ENCODE results near the gene KCNJ13. TPM values are rescaled to one million over a fixed set of nuclear protein-coding genes. Genes with fewer than 3 reads are reported as not detected.

Gene KCNJ13
- total RNA-seq (not detected), polyA plus RNA-seq (under 1 TPM in 2 of 3 donors, not detected in 1; 0.08 to 0.33 TPM), total RNA-seq (0 reads per million in 6 experiments)

DNA sequence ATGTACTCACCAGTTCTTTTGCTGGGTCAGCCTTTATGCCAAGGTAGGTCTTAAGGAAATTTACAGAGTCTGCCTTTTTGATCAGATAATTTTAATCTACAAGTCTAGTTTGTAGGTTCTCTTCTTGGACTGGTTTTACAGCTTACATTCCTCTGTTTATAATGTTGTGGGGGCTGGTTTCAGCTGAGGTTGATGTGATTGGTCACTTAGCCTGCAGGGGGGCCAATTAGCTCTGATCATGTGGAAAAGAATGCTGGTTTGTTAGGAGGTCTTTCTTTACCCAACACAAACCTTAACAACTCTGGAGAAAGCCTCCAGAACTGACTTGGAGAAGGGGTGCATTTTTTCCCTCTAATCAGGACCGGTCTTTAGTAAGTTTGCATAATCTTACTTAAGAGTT is at the start of gene KCNJ13:
TSS of gene KCNJ13 (minus strand) at position 131 of the 400 bp plus-strand sequence. CDS start 5,203 bp downstream, outside the sequence.
- Mint-ChIP-seq H3K27ac (peak within 1 kb of the TSS in 2 of 10 donors; percentile 33 to 70), H3K36me3 (peaks cover 0 to 51% (median 3%) of the 10 kb centered on the region in 3 donors), H3K9me3 (no peaks in the 10 kb centered on the region), H3K27me3 (no peaks in the 10 kb centered on the region), H3K4me3 (no peak within 1 kb of the TSS), H3K4me1 (peaks cover 3 to 16% (median 14%) of the 10 kb centered on the region in 4 donors)
- POLR2A ChIA-PET, result interaction anchor here (0.6 kb wide), 1 partner anchor 17 kb away, joined by 3 read pairs; no protein-coding TSS in a partner anchor
- ATAC-seq (no peak), DNase-seq (no peak)

- ATAC-seq (no peak), DNase-seq (no peak)
- no peaks in the 10 kb centered on the region for H3K9me3 Mint-ChIP-seq
- peaks cover 0 to 2% (median 0%) of the 10 kb centered on the region in 4 donors for H3K4me1 Mint-ChIP-seq
- peak overlapping the region in 1 of 10 donors; percentile 5 for H3K27ac Mint-ChIP-seq
- H3K4me3 Mint-ChIP-seq, result no peak overlapping the region
- peaks cover 9 to 97% (median 25%) of the 10 kb centered on the region in 3 donors for H3K36me3 Mint-ChIP-seq
- H3K27me3 Mint-ChIP-seq, result no peaks in the 10 kb centered on the region
- POLR2A ChIA-PET, result interaction anchor here (0.6 kb wide), 1 partner anchor 1383 kb away, joined by 6 read pairs; no protein-coding TSS in a partner anchor
Measured at GRCh38 chr2:232817756-232818155, 41.4 kb upstream of the KCNJ13 start.

DNA sequence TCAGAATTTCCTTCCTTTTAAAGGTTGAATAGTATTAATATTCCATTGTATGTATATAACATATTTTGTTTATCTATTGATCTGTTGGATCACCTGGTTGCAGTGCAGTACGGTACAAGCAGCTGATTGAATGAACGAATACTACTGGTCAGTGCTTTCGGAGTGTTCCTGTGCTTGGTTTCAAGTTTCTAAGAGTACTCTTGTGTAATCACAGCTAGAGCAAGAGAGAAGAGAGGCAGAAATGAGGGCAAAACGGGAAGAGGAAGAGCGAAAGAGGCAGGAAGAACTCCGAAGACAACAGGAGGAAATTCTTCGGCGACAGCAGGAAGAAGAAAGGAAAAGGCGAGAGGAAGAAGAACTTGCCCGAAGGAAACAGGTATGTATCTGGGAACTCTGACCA is 40.3 kb upstream of the KCNJ13 start:
- POLR2A ChIA-PET, result no interaction called here
- H3K27me3 Mint-ChIP-seq, result no peaks in the 10 kb centered on the region
- peaks cover 9 to 97% (median 25%) of the 10 kb centered on the region in 3 donors for H3K36me3 Mint-ChIP-seq
- ATAC-seq (no peak), DNase-seq (no peak)
- peak overlapping the region in 3 of 10 donors; percentile 15 to 55 (median 45) for H3K27ac Mint-ChIP-seq
- peaks cover 0 to 2% (median 0%) of the 10 kb centered on the region in 4 donors for H3K4me1 Mint-ChIP-seq
- H3K4me3 Mint-ChIP-seq, result no peak overlapping the region
- H3K9me3 Mint-ChIP-seq, result no peaks in the 10 kb centered on the region

- no peak for ATAC-seq
- H3K4me1 Mint-ChIP-seq, result peaks cover 0 to 2% (median 0%) of the 10 kb centered on the region in 4 donors
- H3K36me3 Mint-ChIP-seq, result peaks cover 9 to 97% (median 25%) of the 10 kb centered on the region in 3 donors
- peak overlapping the region in 3 of 10 donors; percentile 40 to 52 (median 50) for H3K27ac Mint-ChIP-seq
- DNase-seq, result no peak
- no peak overlapping the region for H3K4me3 Mint-ChIP-seq
- no peaks in the 10 kb centered on the region for H3K9me3 Mint-ChIP-seq
- POLR2A ChIA-PET, result no interaction called here
- H3K27me3 Mint-ChIP-seq, result no peaks in the 10 kb centered on the region
Measured at GRCh38 chr2:232815569-232815968, 39.2 kb upstream of the KCNJ13 start.

- peaks cover 0 to 2% (median 0%) of the 10 kb centered on the region in 4 donors for H3K4me1 Mint-ChIP-seq
- H3K4me3 Mint-ChIP-seq, result no peak overlapping the region
- DNase-seq (no peak), ATAC-seq (no peak)
- H3K9me3 Mint-ChIP-seq, result no peaks in the 10 kb centered on the region
- no peaks in the 10 kb centered on the region for H3K27me3 Mint-ChIP-seq
- H3K27ac Mint-ChIP-seq, result no peak overlapping the region
- POLR2A ChIA-PET, result interaction anchor here (0.6 kb wide), 1 partner anchor 32 kb away, joined by 3 read pairs; no protein-coding TSS in a partner anchor
- peaks cover under 1 to 93% (median 14%) of the 10 kb centered on the region in 3 donors for H3K36me3 Mint-ChIP-seq
Measured at GRCh38 chr2:232810444-232810843, 34.1 kb upstream of the KCNJ13 start.

GRCh38 chr2:232809349-232810124 is 33.2 kb upstream of the KCNJ13 start:
- POLR2A ChIA-PET, result interaction anchor here (0.6 kb wide), 1 partner anchor 12 kb away, joined by 3 read pairs; no protein-coding TSS in a partner anchor
- peak overlapping the region in 2 of 10 donors; percentile 26 to 53 for H3K27ac Mint-ChIP-seq
- H3K36me3 Mint-ChIP-seq, result peaks cover 5 to 92% (median 18%) of the 10 kb centered on the region in 3 donors
- no peaks in the 10 kb centered on the region for H3K27me3 Mint-ChIP-seq
- H3K4me3 Mint-ChIP-seq, result no peak overlapping the region
- H3K4me1 Mint-ChIP-seq, result peaks cover 0 to 4% (median 1%) of the 10 kb centered on the region in 4 donors
- H3K9me3 Mint-ChIP-seq, result no peaks in the 10 kb centered on the region
- ATAC-seq (no peak), DNase-seq (peak in 2 of 10 donors; percentile 2)

DNA sequence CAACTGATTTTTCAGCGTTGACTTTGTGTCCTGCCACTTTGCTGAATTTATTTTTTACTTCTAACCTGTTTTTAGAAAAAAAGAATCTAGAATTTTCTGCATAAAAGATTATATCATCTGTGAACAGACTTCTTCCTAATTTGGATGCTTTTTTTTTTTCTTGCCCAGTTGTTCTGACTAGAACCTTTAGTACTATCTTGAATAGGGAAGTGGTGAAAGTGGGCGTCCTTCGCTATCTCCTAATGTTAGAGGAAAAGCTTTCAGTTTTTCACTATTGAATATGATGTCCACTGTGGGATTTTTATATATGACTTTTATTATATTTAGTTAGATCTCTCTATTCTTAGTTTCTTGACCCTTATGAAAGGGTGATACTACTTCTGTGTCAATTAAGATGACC is 25.7 kb upstream of the KCNJ13 start:
- H3K27ac Mint-ChIP-seq, result peak overlapping the region in 1 of 10 donors; percentile 25
- H3K4me1 Mint-ChIP-seq, result peaks cover 0 to 9% (median 2%) of the 10 kb centered on the region in 4 donors
- H3K36me3 Mint-ChIP-seq, result peaks cover 27 to 85% (median 59%) of the 10 kb centered on the region in 3 donors
- H3K9me3 Mint-ChIP-seq, result peaks cover 0 to 22% (median 9%) of the 10 kb centered on the region in 9 donors
- POLR2A ChIA-PET, result no interaction called here
- H3K27me3 Mint-ChIP-seq, result no peaks in the 10 kb centered on the region
- H3K4me3 Mint-ChIP-seq, result no peak overlapping the region
- no peak for ATAC-seq
- DNase-seq, result no peak

DNA sequence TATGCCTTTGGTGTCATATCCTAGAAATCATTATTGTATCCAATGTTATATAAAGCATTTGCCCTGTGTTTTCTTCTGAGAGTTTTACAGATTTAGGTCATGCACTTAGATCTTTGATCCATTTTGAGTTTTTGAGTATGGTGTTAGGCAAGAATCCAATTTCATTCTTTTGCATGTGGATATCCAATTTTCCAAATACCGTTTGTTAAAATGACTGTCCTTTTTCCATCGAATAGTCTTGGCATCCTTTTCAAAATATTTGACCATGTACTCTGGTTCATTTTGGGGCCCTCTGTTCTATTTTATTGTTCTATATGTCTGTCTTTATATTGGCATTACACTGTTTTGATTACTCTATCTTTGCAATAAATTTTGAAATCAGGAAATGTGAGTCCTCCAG is 23.8 kb upstream of the KCNJ13 start:
- POLR2A ChIA-PET, result no interaction called here
- peak overlapping the region in 1 of 10 donors; percentile 52 for H3K27ac Mint-ChIP-seq
- no peak for ATAC-seq
- H3K4me1 Mint-ChIP-seq, result peaks cover 0 to 8% (median 2%) of the 10 kb centered on the region in 4 donors
- no peaks in the 10 kb centered on the region for H3K27me3 Mint-ChIP-seq
- H3K36me3 Mint-ChIP-seq, result peaks cover 33 to 88% (median 69%) of the 10 kb centered on the region in 3 donors
- DNase-seq, result no peak
- no peak overlapping the region for H3K4me3 Mint-ChIP-seq
- H3K9me3 Mint-ChIP-seq, result peaks cover 0 to 22% (median 9%) of the 10 kb centered on the region in 9 donors

- Mint-ChIP-seq H3K36me3 (peaks cover 37 to 83% (median 67%) of the 10 kb centered on the region in 3 donors), H3K27me3 (no peaks in the 10 kb centered on the region), H3K9me3 (peaks cover 0 to 22% (median 9%) of the 10 kb centered on the region in 9 donors), H3K4me1 (peaks cover 0 to 5% (median 1%) of the 10 kb centered on the region in 4 donors), H3K27ac (peak overlapping the region in 1 of 10 donors; percentile 30), H3K4me3 (no peak overlapping the region)
- POLR2A ChIA-PET, result no interaction called here
- ATAC-seq (no peak), DNase-seq (no peak)
Measured at GRCh38 chr2:232798187-232798586, 21.8 kb upstream of the KCNJ13 start.

GRCh38 chr2:232795920-232796319 is 19.6 kb upstream of the KCNJ13 start:
- H3K4me3 Mint-ChIP-seq, result no peak overlapping the region
- DNase-seq, result no peak
- H3K4me1 Mint-ChIP-seq, result peaks cover 0 to 5% (median 1%) of the 10 kb centered on the region in 4 donors
- ATAC-seq, result no peak
- H3K9me3 Mint-ChIP-seq, result peaks cover 0 to 8% (median 0%) of the 10 kb centered on the region in 9 donors
- H3K27ac Mint-ChIP-seq, result peak overlapping the region in 5 of 10 donors; percentile 1 to 53 (median 18)
- no peaks in the 10 kb centered on the region for H3K27me3 Mint-ChIP-seq
- POLR2A ChIA-PET, result no interaction called here
- H3K36me3 Mint-ChIP-seq, result peaks cover 36 to 74% (median 58%) of the 10 kb centered on the region in 3 donors

GRCh38 chr2:232794981-232795380 is 18.6 kb upstream of the KCNJ13 start:
- no peak for DNase-seq
- peaks cover 0 to 5% (median 1%) of the 10 kb centered on the region in 4 donors for H3K4me1 Mint-ChIP-seq
- peak overlapping the region in 3 of 10 donors; percentile 6 to 47 (median 24) for H3K27ac Mint-ChIP-seq
- H3K4me3 Mint-ChIP-seq, result no peak overlapping the region
- ATAC-seq, result no peak
- H3K27me3 Mint-ChIP-seq, result no peaks in the 10 kb centered on the region
- POLR2A ChIA-PET, result no interaction called here
- peaks cover 0 to 1% (median 0%) of the 10 kb centered on the region in 9 donors for H3K9me3 Mint-ChIP-seq
- H3K36me3 Mint-ChIP-seq, result peaks cover 38 to 74% (median 58%) of the 10 kb centered on the region in 3 donors

DNA sequence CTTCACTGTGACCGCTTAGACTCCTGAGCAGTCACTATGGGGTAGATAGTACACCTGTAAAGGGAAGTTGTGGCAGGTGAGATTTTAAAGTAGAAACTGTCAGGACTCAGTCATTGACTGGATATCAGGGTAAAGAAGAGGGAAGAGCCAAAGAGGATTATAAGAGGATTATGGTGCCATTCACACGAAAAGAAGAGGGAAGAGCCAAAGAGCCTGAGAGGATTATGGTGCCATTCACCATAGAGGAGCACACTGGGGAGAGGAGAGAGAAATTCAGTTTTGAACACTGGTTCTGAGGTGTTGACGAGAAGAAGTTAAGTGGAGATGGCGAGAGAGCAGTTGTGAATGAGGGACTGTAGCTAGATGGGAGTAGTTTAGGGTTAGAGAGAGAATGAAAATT is 16.9 kb upstream of the KCNJ13 start:
- POLR2A ChIA-PET, result interaction anchor here (0.7 kb wide), 1 partner anchor 63 kb away, joined by 3 read pairs; no protein-coding TSS in a partner anchor
- DNase-seq, result no peak
- peaks cover 33 to 80% (median 51%) of the 10 kb centered on the region in 3 donors for H3K36me3 Mint-ChIP-seq
- peaks cover 0 to 2% (median 0%) of the 10 kb centered on the region in 4 donors for H3K4me1 Mint-ChIP-seq
- no peak overlapping the region for H3K27ac Mint-ChIP-seq
- H3K9me3 Mint-ChIP-seq, result no peaks in the 10 kb centered on the region
- no peaks in the 10 kb centered on the region for H3K27me3 Mint-ChIP-seq
- H3K4me3 Mint-ChIP-seq, result no peak overlapping the region
- no peak for ATAC-seq

- Mint-ChIP-seq H3K9me3 (no peaks in the 10 kb centered on the region), H3K4me3 (no peak overlapping the region), H3K27me3 (no peaks in the 10 kb centered on the region), H3K4me1 (peaks cover 0 to 3% (median 0%) of the 10 kb centered on the region in 4 donors), H3K36me3 (peaks cover 33 to 79% (median 43%) of the 10 kb centered on the region in 3 donors), H3K27ac (no peak overlapping the region)
- ATAC-seq, result no peak
- POLR2A ChIA-PET, result no interaction called here
- no peak for DNase-seq
Measured at GRCh38 chr2:232791518-232791917, 15.2 kb upstream of the KCNJ13 start.
